ENCODE measurements around the gene RHEX.
"Not testable (repeated sequence)": the region's sequence is repeated elsewhere in the genome, so short reads cannot be mapped to it uniquely, and the experiment has no call there.

RHEX gene

DNA sequence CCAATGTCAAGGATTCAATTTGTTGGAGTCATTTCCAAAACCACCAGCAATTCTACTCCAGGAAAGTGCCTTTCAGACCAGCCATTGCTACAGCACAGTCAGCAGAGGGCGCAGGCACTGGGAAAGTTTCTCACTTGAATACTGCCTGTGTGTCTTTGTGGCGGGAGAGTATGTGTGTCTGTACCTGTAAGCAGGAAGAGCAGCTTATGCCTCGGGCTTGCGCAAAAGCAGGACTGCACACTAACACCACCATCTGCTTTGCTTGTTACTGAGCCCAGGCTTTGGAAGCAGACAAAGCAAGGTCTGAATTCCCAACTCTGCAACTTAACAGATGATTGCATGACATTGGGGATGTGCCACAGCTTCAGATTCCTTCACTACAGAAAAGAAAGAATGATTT, 22.3 kb upstream of the RHEX start:
- peak; percentile 87 for DNase-seq

DNA sequence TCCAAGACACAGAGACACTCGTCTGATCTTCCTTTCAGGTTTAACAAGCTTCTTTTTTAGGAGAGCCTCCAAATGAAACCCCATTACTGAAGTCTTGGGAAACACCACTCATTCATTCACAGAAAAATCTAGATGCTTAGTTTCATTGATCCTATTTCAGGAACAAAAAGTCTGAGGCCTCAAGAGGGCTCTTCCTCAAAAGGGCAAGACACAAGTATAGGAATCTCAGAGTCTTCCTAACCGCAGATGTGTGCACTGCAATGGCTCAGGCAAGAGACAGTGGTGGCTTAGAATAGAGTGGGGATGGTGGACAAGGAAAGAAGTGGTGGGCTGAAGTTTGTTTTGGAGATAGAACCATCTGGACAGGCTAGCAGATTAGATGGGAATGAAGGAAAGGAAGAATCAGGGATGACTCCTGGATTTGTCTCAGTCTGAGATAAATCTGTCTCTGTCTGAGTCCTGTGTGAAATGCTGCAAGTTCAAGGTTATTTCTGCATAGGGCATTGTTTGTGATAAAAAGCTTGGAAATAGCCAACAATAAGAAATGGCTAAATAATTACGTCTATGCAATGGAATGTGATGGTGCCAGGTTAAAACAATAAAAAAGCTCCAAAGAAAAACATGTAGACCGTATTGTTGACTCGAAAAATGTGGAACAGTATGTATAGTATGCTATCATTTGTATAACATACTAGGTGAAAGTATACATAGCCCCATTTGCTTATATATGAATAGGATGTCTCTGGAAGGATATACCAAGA, 20.4 kb upstream of the RHEX start:
- DNase-seq: no peak

DNA sequence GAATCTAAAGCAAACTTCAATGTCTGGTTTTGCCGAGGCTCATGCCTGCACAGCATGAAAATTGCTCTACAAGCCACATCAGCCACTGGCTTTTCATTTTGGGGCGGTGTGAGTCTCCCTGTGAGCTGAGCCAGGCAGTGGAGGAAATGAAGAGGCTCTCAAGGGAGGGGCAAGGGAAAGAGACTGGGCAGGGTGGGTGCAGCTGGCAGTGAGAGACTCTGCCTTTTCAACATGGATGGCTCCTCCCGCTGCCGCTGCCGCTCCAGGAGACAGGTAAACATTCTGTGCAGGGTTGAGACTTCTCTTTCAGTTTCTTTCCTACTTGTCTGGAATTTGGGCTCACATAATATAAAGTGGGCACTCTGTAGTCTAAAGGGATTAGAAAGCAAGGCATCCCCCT, 17.9 kb upstream of the RHEX start:
- peak; percentile 37 for DNase-seq

GRCh38 chr1:206036663-206037455, 16.1 kb upstream of the RHEX start:
- DNase-seq: no peak

DNA sequence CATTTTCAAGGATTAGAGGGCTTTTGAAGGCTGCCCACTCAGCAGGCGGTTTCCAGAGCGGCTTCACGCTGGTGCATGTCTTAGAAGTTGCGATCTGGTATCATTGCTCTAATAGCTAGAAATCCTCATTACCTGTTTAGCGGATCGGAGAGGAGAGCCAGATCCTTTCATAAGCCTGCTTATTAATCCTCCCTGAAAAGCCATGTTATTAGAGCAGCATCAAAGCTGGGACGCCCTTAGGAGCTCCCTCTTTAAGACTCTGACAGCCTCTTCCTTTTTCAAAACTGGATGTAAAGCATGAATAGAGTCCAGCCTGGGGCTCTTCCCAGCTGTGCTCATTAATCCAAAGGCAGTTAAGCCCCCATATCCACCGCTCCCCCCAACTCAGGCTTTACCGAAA, 15.4 kb upstream of the RHEX start:
- no peak for DNase-seq

- DNase-seq: no peak
Measured at GRCh38 chr1:206039046-206039973, 13.7 kb upstream of the RHEX start.

DNA sequence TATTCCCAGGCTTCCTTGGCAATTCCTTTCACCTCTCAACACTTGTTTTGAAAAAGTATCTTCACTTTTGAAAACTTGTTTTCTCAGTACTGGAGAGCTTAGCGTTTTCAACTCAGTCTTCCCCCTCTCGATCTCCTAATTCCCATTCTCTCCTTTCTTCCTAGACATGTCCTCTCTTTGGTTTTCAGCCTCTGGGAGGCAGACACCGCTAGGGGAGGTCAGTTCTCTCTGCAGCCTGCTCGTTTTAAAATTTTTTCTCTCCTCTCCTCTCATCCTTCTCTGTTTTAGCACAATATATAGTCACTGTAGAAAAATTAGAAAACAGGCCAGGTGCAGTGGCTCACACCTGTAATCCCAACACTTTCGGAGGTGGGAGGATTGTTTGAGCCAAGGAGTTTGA, 12.6 kb upstream of the RHEX start:
- DNase-seq: no peak

DNA sequence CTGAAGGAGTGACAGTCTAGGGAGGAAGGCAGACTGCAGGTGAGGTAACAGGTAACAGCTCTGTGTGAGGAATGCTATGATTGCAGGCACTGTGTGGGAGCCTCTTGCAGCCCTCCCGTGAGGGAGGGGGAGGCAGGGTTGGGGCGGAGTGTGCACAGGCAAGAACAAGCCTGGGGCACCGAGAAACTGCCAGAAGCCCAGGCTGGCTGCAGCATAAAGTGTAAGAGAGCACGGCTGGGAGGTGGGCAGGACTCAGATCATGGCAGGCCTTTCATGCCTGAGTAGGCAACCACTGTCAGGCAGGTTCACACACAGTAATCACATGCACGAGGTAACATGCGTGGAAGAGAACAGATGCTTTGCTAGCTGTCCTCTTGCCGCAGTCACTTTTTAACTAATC, 11.3 kb upstream of the RHEX start:
- no peak for DNase-seq

- no peak for DNase-seq
Measured at GRCh38 chr1:206047271-206047670, 5.7 kb upstream of the RHEX start.

- no peak for DNase-seq
Measured at GRCh38 chr1:206048582-206048981, 4.4 kb upstream of the RHEX start.

GRCh38 chr1:206049293-206049692, 3.7 kb upstream of the RHEX start:
- DNase-seq: no peak

DNA sequence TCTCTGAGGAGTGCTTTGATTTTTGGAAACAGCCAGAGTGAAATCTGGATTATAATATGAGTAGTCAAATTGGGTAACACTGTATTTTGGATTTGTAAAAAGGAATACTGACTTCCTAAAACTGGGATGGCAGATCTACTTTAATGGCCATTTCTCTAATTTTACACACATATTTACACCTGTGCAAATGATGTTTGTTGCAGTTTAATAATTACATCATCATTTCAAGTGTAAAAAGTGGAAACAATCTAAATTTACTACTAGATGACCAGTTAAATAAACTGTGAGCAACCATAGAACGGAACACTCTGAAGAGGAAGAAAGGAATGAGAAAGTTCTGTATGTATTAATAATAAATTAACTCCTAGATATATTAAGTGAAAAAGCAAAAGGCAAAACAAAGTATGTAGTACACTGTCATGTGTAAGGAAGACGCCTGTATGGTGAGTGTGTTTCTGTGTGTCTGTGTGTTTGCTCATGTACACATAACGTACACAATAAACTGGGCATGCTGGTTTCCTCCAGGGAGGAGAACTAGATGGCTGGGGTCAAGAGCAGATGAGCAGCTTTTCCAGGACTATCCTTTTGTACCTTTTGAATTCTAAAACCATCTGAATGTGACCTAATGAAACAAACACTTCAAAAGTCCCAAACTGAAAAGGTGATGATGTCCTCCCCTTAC, 2.9 kb upstream of the RHEX start:
- DNase-seq: no peak

DNA sequence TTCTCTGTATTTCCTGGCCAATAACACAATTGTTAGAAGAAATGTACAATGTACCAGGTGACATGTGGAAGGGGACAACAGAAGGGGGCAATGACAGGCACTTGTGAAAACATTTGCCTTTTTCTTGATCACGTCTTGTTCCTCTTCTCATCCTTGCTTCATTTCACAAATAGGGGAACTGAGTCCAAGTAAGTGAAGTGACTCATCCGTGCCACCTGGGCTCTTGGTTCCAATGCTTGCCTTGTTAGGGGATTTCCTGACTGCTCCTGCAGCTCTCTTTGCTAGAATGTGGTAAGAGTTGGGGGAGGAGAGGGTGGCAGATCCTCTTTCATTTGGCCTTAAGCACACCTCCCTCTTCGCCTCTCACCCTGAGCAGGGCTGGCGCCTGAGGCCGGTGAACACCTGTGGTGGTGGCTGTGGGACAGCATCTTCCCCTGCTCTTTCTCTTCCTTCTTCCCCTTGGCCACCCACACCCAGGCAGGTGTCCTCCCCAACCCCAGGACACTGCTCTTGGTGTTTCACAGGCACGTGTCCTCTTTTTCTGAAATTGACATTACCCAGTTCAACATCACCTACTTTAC, 2.2 kb upstream of the RHEX start:
- DNase-seq: peak; percentile 10

- not testable (repeated sequence) for DNase-seq
Measured at GRCh38 chr1:206052231-206052865, 625 bp upstream of the RHEX start.

DNA sequence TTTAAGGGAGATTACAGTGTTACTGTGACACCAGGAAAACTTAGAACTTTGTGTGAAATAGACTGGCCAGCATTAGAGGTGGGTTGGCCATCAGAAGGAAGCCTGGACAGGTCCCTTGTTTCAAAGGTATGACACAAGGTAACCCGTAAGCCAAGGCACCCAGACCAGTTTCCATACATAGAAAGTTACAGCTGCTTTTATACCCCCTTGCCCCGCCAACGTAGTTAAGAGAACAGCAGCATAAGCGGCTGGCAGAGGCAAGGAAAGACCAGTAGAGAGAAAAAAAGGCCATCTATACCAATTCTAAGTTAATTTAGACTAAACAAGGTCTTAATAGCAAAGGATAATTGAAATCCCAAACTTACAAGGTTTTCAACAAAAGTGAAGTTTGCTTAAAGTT, 643 bp downstream of the RHEX start:
- not testable (repeated sequence) for DNase-seq

DNA sequence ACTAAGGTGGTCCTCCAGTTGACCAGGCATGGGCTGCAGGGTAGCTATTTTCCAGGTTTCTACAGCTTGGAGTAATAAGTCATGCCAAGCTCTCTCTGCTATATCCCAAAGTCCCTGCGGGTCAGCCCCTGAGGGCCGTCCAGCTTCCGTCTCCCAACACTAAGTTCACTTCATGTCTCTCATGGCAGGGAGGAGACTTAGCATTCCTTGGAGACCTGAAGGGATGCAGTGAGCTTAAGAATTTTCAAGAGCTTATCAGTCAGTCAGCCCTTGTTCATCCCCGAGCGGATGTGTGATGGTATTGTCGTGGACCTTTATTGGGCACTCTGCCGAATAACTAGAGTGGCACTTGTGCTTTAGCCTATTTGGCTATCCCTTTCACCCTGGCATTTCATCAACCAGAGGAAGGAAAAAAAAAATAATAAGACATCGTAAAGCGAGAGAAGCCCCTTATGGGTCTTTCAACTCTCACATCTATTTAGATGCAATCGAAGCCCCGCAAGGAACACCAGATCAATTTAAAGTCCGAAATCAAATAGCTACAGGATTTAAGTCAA, 2.2 kb downstream of the RHEX start:
- not testable (repeated sequence) for DNase-seq

DNA sequence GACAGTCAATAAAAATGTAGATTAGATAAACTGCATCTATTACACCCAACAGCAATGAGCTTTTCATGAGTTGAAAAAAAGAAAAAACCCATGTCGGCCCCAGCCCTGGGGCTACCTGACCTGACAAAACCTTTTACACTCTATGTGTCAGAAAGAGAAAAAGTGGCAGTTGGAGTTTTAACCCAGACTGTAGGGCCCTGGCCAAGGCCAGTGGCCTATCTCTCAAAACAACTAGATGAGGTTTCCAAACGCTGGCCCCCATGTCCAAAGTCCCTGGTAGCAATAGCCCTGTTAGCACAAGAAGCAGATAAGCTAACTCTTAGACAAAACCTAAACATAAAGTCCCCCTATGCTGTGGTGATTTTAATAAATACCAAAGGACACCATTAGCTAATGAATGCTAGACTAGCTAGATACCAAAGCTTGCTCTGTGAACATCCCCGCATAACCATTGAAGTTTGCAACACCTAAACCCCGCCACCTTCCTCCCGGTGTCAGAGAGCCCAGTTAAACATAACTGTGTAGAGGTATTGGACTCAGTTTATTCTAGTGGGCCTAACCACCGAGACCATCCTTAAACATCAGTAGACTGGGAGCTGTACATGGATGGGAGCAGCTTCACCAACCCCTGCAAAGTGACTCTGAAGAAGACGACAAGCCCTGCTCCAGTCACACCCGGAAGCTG, 2.8 kb downstream of the RHEX start:
- DNase-seq: not testable (repeated sequence)

DNA sequence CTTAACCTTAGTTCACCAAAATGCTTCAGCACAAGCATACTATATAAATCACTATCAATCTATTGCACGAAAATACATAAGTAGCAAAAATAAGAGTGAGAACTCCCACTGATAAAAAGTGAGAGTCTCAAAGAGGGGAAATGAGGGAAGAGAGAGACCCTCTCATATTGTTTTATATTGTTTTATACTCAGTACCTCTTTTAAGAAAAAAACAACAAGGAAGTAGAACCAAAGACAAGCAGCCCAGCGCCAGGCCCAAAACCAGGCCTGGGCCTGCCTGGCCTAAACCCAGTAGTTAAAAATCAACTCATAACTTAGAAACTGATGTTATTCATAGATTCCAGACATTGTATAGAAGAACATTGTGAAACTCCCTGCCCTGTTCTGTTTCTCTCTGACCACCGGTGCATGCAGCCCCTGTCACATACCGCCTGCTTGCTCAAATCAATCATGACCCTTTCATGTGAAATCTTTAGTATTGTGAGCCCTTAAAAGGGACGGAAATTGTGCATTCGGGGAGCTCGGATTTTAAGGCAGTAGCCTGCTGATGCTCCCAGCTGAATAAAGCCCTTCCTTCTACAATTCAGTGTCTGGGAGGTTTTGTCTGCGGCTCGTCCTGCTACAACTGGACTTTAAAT, 5.4 kb downstream of the RHEX start:
- not testable (repeated sequence) for DNase-seq

GRCh38 chr1:206058927-206059292, 5.9 kb downstream of the RHEX start:
- DNase-seq: no peak

GRCh38 chr1:206059355-206059915, 6.5 kb downstream of the RHEX start:
- DNase-seq: peak; percentile 14
